Smooth muscle cell (in vitro differentiated cells): ENCODE data around the gene CTBP1. TPM values are rescaled to one million over a fixed set of nuclear protein-coding genes. Genes with fewer than 3 reads are reported as not detected.

ENCODE experiments used
- DNase-seq: peaks from one replicate; lab custom pipeline; 2025; ENCODE audit not compliant: unreplicated experiment; lab: John Stamatoyannopoulos, UW
- H2AFZ ChIP-seq: fragments of 200-600 bp; sonication (generic); 2 replicates; pipeline ENCODE4 v1.6.0; 2016; ENCODE audit warnings: antibody characterized with exemption, low read depth, mild to moderate bottlenecking
- H3F3A ChIP-seq: fragments of 200-600 bp; sonication (generic); 2 replicates; pipeline ENCODE4 v1.6.0; 2017; ENCODE audit warnings: antibody characterized with exemption, low read depth
- H3K27ac ChIP-seq: fragments of 200-600 bp; sonication (generic); 2 replicates; pipeline ENCODE4 v1.5.1; 2016; ENCODE audit warnings: low read depth, mild to moderate bottlenecking
- H3K27me3 ChIP-seq: fragments of 200-600 bp; sonication (generic); 2 replicates; pipeline ENCODE4 v1.6.1; 2016; ENCODE audit warnings: low read depth, mild to moderate bottlenecking
- H3K36me3 ChIP-seq: fragments of 200-600 bp; sonication (generic); 2 replicates; pipeline ENCODE4 v1.5.1; 2016; ENCODE audit warnings: low read depth
- H3K4me1 ChIP-seq: fragments of 200-600 bp; sonication (generic); 2 replicates; pipeline ENCODE4 v1.5.1; 2016; ENCODE audit warnings: low read depth
- H3K4me2 ChIP-seq: fragments of 200-600 bp; sonication (generic); 2 replicates; pipeline ENCODE4 v1.6.0; 2016; ENCODE audit warnings: mild to moderate bottlenecking
- H3K4me3 ChIP-seq: fragments of 200-600 bp; sonication (generic); 2 replicates; pipeline ENCODE4 v1.5.1; 2016; ENCODE audit warnings: mild to moderate bottlenecking
- H3K79me2 ChIP-seq: fragments of 200-600 bp; sonication (generic); 2 replicates; pipeline ENCODE4 v1.6.0; 2016; ENCODE audit warnings: low read depth, mild to moderate bottlenecking
- H3K9ac ChIP-seq: fragments of 200-600 bp; sonication (generic); 2 replicates; pipeline ENCODE4 v1.6.0; 2016; ENCODE audit warnings: low read depth
- H3K9me3 ChIP-seq: fragments of 200-600 bp; sonication (generic); replicated peaks from 2 replicates; pipeline ENCODE4 v1.5.1; 2016; ENCODE audit warnings: low read depth
- H4K20me1 ChIP-seq: fragments of 200-600 bp; sonication (generic); 2 replicates; pipeline ENCODE4 v1.6.0; 2016; ENCODE audit warnings: low read depth
- WGBS: methylation state at CpG from one replicate; pipeline ENCODE4 v1.1.7; 2016; ENCODE audit warnings: low lambda C conversion rate; 5-methylcytosine and 5-hydroxymethylcytosine counted together
- polyA plus RNA-seq: library from polyadenylated mRNA; unstranded; fragments of >200 nt; fragmentation: Nextera tagmentation; extraction: Ambion mirVana; gene quantifications from 2 replicates; pipeline ENCODE4 v1.2.1, GENCODE V29; 2016
- total RNA-seq: library from RNA; depleted of rRNA; stranded (reverse); fragments of >200 nt; gene quantifications from 2 replicates; pipeline ENCODE4 v1.2.3, GENCODE V29; 2014
- TF ChIP-seq, protein P1 (sequence below): fragments of 200-600 bp; sonication (generic); IDR thresholded peaks from 2 replicates; pipeline ENCODE4 v1.5.1; 2017; ENCODE audit warnings: borderline replicate concordance, mild to moderate bottlenecking, antibody characterized with exemption; ENCODE audit not compliant: insufficient read depth, poor library complexity, severe bottlenecking

Gene CTBP1
- total and polyA plus RNA-seq, 2 experiments from 2014 or later, result 76.9 to 132 TPM

DNA sequence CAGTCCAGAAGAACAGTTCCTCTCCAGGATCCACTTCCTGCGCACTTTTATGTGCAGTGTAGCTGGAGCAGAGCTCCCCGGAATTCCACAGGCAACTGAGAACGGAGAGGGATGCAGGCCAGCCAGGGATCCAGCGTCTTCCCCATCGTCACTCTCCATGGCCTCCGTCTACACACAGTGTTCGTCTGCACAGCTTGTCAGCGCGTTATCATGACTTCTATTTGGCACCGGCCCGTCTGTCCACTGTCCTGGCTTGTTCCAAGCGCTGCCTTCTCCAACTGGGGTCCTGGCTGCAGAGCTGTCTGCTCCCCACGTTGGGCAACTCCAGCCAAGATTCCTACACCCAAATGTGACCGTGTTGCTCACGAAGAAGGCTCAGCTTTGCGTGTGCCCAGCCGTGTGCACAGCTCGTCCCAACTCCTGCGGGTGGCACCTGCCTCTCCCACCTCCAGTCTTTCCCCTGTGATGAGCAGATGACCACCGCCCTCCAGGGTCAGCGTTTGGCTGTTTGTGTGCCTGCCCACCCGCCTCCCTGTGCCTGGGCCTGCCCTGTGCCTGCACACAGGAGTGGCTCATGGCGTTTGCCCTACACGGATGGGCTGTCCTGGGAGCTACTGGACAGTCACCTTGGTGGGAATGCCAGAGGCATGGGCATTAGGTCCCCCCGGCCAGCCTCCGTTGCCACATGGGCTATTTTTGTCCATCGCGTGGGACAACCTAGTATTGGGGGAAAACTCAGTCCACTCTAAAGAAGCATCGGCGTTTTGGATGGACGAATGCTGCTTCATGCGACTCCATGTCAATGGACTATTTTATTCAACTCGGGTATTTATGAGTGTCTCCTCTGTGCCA lies 2.2 kb upstream of the CTBP1 start:
- TF ChIP-seq, protein P1, sequence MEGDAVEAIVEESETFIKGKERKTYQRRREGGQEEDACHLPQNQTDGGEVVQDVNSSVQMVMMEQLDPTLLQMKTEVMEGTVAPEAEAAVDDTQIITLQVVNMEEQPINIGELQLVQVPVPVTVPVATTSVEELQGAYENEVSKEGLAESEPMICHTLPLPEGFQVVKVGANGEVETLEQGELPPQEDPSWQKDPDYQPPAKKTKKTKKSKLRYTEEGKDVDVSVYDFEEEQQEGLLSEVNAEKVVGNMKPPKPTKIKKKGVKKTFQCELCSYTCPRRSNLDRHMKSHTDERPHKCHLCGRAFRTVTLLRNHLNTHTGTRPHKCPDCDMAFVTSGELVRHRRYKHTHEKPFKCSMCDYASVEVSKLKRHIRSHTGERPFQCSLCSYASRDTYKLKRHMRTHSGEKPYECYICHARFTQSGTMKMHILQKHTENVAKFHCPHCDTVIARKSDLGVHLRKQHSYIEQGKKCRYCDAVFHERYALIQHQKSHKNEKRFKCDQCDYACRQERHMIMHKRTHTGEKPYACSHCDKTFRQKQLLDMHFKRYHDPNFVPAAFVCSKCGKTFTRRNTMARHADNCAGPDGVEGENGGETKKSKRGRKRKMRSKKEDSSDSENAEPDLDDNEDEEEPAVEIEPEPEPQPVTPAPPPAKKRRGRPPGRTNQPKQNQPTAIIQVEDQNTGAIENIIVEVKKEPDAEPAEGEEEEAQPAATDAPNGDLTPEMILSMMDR, result no peak
- peaks cover 17% of the 10 kb centered on the region for H3K4me1 ChIP-seq
- H3K27me3 ChIP-seq, result no peaks in the 10 kb centered on the region
- no peak for DNase-seq
- no peak overlapping the region for H3K9ac ChIP-seq
- WGBS, result over 99% methylated on average over 33 of the region's 33 CpGs
- H3K27ac ChIP-seq, result no peak overlapping the region
- no peaks in the 10 kb centered on the region for H3K36me3 ChIP-seq
- H3K4me3 ChIP-seq, result no peak overlapping the region
- peaks cover 3% of the 10 kb centered on the region for H3K9me3 ChIP-seq
- H3K79me2 ChIP-seq, result peaks cover 22% of the 10 kb centered on the region
- H3F3A ChIP-seq, result no peaks in the 10 kb centered on the region
- no peak overlapping the region for H2AFZ ChIP-seq
- H3K4me2 ChIP-seq, result no peak overlapping the region
- H4K20me1 ChIP-seq, result peaks cover 13% of the 10 kb centered on the region

DNA sequence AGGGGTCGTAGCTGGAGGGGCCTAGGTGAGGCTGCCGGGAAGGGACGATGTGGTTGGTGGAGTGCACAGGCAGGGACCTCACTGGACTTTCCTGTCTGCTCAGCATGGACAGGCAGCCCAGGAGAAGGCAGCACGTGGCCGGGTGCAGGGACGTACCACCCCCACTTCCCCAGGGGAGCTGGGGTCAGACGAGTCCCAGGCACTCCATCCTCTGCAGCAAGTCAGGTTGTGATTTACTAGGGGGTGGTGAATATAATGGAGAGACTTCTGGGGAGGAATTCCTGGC lies 1.5 kb upstream of the CTBP1 start:
- Histone ChIP-seq H4K20me1 (peaks cover 20% of the 10 kb centered on the region), H3K4me1 (peaks cover 17% of the 10 kb centered on the region), H3F3A (no peaks in the 10 kb centered on the region), H3K4me2 (peak overlapping the region; percentile 98), H3K27me3 (no peaks in the 10 kb centered on the region), H3K9ac (no peak overlapping the region), H3K27ac (no peak overlapping the region), H3K4me3 (no peak overlapping the region), H3K36me3 (no peaks in the 10 kb centered on the region), H3K9me3 (peaks cover 3% of the 10 kb centered on the region), H2AFZ (no peak overlapping the region), H3K79me2 (peaks cover 29% of the 10 kb centered on the region)
- 99% methylated on average over 7 of the region's 7 CpGs for WGBS
- DNase-seq, result no peak
- TF ChIP-seq, protein P1, result no peak

DNA sequence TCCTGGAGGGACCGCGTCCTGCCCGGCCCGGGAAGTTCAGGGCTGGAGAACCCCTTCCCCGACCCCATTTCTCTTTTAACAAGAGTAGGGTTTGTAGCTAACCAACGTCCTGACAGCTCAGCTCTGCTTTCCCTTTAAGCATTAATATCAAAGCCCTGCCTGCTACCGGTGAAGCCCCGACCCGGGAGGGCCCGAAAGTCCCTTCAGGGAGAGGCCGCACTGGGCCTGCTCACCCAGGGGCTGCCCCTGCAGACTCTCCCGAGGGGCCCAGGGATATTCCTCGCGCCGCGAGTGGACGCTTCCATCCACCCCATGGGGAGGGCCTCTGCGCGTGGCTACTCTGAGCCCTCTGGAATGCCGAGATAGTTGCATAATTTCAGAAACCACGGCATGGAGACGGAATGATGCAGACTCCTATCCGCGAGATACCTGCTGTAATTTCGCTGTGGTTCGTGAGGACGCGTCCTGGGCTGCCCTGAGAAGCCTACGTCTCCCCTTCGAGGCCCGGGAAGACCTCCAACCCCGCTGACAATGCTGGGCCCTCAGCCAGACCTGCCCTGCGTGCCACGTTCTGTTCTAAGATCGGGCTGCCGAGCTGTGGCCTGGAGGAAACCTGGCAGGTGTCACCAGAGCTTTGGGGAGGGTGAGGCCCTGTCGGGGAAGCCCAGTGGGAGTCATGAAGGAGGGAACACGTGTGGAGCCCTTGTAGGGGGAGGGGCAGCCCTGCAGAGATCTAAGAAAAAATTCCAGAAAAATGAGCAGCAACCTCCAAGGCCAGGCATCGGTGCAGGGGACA lies 999 bp upstream of the CTBP1 start:
- no peak for DNase-seq
- peaks cover 3% of the 10 kb centered on the region for H3K9me3 ChIP-seq
- H4K20me1 ChIP-seq, result peaks cover 25% of the 10 kb centered on the region
- no peaks in the 10 kb centered on the region for H3K27me3 ChIP-seq
- no peaks in the 10 kb centered on the region for H3F3A ChIP-seq
- TF ChIP-seq, protein P1, result no peak
- peak overlapping the region; percentile 71 for H3K4me3 ChIP-seq
- H2AFZ ChIP-seq, result peak overlapping the region; percentile 92
- peaks cover 35% of the 10 kb centered on the region for H3K79me2 ChIP-seq
- no peaks in the 10 kb centered on the region for H3K36me3 ChIP-seq
- 53% methylated on average over 39 of the region's 39 CpGs for WGBS
- peak overlapping the region; percentile 98 for H3K4me2 ChIP-seq
- H3K4me1 ChIP-seq, result peaks cover 17% of the 10 kb centered on the region
- H3K9ac ChIP-seq, result peak overlapping the region; percentile 71
- peak overlapping the region; percentile 80 for H3K27ac ChIP-seq
